ENCODE measurements around the gene DSCAM.

DNA sequence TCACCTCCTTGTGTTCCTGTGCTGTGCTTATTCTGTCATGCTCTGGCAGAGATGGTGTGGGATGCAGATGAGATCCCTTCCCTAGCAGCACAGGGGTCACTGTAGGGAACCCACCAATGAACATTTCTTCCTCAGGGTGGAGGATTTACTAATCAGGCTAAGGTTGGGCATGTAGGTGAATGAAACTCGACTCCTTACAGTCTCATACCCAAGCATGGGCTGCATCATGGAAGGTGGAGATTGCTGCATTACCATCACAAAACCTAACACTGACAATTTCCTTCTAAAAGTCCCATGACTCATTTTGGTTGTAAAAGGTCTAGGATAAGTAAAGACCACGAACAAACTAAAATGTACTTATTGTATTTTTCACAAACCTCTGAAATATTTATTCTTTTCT is 399.9 kb downstream of the DSCAM start:
- no peak for TF ChIP-seq CTCF (IDR thresholded peaks at IDR 0.05; ENCODE audit: insufficient read depth, low read length)
- TF ChIP-seq GABPA (IDR thresholded peaks at IDR 0.05; ENCODE audit: low read depth) = no peak
